ENCODE measurements around the gene MRTFA.
"Not testable (repeated sequence)": the region's sequence is repeated elsewhere in the genome, so short reads cannot be mapped to it uniquely, and the experiment has no call there.

Gene MRTFA

GRCh38 chr22:40594924-40595323 lies 41.6 kb downstream of the MRTFA start:
- no peak for DNase-seq

- DNase-seq: no peak
Measured at GRCh38 chr22:40594346-40594745, 42.2 kb downstream of the MRTFA start.

DNA sequence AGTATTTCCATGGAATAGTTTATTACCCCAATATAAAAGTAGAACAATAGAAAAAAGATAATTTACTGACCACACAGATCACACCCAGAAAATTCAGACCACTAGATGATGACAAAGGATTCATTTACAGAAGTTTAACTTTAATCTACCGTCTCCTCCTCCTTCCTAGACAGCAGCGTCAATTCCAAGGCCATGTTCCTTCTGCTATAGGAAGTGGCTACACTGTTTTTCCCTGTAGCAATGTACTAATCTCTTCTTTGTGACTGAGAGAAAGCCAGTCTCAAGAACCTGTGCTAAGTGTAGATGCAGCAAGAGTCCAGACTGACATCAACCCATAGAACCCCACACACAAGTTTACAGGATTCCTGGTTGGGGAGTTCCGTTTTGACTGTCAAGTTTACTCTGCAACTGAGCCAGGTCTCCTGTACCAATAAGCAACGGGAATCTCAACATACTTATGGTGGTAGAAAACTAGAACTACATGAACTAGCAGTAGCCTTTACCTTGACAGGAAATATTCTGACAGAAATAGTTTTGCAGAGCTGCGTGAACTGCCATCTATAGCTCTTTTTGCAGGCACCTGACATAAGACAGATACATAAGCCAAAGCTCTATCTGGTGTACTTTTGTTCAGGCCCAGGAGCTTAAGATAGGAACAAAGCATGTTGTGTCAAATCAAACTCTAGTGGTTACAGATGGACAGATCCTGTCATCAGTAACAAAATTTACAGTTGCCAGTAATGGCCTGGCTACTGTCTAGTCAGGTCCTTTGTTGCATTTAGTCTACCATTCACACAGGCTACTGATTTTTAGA lies 42.9 kb downstream of the MRTFA start:
- DNase-seq: no peak

GRCh38 chr22:40592352-40593113 lies 44.0 kb downstream of the MRTFA start:
- no peak for DNase-seq

DNA sequence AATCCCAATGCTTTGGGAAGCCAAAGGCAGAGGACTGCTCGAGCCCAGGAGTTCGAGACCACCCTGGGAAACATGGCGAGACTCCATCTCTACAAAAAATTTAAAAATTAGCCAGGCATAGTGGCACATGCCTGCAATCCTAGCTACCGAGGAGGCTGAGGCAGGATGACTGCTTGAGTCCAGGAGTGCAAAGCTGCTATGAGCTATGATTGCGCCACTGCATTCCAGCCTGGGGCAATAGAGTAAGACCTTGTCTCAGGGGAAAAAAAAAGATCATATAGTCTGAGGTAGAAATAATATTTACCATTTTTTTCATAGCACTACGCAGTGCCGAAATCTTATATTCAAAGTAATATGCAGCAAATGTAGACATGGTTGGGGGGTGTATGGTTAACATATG lies 47.8 kb downstream of the MRTFA start:
- DNase-seq: no peak

GRCh38 chr22:40586781-40587180 lies 49.7 kb downstream of the MRTFA start:
- no peak for DNase-seq

DNA sequence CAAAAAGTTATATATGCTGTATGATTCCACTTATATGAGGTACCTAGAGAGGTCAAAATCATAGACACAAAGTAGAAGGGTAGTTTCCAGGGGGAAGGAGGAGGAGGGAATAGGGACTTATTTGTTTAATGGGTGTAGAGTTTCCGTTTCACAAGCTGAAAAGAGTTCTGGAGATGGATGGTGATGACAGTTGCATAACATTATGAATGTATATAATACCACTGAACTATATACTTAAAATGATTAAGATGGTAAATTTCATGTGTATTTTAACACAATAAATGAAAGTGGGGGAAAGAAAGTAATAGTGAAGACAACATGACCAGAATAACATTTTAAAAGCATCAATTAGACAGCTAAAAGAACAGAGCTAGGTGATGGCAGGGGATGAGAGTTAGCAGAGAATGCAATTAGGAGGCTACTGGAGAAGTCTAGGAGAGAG lies 51.2 kb downstream of the MRTFA start:
- DNase-seq: no peak

GRCh38 chr22:40584766-40585165 lies 51.8 kb downstream of the MRTFA start:
- not testable (repeated sequence) for DNase-seq

DNA sequence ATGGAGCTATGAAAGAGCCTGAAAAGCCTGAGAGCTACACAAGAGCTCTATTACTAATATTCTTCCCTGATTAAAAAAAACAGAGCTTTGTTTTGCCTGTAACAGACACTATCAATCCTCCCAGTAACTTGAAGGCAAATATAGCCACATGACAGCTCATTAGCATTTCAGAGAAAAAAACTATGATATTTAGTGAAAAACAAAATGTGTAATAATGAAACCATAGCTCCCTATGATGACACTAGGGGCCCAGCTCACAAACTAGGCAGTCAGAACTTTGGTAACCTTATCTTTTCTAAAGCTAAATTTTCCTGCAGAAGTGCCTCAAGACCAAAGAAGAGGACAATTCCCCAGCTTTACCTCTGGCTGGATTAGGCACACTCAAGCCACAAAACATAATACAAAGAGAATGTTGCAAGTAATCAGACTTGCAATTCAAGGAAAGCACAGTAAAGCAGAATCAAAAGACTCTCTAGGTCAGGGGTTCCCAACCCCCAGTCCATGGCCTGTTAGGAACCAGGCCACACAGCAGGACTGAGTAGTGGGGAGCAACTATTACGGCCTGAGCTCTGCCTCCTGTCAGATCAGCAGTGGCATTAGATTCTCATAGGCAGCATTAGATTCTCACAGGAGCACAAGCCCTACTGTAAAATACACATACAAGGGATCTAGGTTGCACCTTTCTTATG lies 53.3 kb downstream of the MRTFA start:
- no peak for DNase-seq

GRCh38 chr22:40582063-40582462 lies 54.5 kb downstream of the MRTFA start:
- DNase-seq: no peak

DNA sequence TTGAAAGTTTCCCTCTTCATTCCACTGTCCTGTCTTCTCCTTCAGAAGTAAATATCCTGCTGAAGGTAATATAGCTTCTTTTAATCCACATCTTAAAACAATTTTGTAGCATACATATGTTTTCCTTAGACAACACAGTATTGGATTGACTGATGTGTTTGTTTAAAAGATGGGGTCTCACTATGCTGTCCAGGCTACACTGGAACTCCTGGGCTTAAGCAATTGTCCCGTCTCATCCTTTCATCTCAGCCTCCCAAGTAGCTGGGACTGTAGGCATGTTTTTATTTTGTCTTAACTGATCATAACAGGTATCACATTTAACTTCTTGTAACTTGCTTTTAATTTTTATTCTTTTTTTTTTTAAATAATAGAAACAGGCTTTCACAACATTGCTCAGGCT lies 55.9 kb downstream of the MRTFA start:
- no peak for DNase-seq

GRCh38 chr22:40578171-40578570 lies 58.3 kb downstream of the MRTFA start:
- DNase-seq: no peak

DNA sequence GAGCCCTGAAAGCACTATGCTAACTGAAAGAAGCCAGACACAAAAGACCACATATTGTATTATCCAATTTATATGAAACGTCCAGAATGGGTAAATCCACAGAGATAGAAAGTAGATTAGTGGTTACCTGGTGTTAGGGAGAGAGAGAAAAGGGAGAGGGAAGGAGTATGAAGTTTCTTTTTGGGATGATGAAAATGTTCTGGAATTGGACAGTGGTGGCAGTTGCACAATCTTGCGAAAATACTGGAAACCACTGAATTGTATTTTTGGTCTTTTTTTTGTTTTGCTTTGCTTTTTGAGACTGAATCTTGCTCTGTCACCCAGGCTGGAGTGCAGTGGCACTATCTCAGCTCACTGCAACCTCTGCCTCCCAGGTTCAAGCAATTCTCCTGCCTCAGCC lies 63.5 kb downstream of the MRTFA start:
- DNase-seq: no peak

GRCh38 chr22:40571887-40572286 lies 64.6 kb downstream of the MRTFA start:
- DNase-seq: no peak

DNA sequence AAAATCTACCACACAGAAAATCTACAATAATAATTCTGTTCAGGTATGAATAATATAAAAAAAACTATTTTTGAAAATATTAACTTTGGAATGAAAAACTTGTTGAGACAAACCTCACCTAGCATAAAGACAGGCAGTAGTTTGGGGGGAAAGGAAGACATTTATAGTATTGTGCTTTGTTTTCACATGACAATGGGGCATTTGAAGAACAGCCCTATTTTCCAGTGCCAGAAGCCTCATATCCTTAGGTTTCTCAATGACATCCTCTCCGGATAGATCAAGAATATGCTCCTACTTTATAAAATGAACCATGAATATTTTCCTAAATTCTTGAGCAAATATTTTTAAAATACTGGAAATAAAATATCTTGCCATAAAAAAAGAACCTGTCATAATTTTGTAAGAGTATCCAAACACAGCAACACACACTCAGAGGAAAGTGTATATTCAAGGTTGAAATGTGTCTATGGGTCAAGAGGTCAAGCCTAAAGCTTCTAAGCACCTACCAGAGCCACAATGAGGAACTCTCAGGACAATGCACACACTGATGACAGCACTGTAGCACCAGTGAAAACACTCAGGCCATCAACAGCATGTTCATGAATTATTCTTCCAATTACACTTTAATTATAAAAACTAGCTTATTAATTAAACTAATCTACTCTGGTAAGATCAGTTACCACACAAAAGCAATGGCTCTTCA lies 68.7 kb downstream of the MRTFA start:
- DNase-seq: peak in 3 of 4 experiments; percentile 8 to 26 (median 11)

DNA sequence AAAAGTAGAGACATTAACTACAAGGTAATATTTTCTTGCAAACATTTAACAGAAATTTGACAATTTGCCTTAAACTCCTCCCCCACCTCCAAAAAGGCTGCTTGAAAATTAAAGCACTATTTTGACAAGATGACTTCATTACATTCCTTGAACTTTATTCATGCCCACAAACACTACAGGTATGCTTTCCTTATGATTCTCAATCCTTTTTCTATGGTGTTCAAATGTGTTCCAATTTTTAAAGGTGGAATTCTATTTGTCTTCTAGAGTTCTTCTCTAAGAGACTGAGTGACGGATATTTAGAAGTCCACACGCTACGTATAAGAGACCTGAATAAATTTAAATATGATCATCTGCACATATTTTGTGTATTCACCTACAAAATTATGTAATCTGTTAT lies 69.4 kb downstream of the MRTFA start:
- no peak for DNase-seq

DNA sequence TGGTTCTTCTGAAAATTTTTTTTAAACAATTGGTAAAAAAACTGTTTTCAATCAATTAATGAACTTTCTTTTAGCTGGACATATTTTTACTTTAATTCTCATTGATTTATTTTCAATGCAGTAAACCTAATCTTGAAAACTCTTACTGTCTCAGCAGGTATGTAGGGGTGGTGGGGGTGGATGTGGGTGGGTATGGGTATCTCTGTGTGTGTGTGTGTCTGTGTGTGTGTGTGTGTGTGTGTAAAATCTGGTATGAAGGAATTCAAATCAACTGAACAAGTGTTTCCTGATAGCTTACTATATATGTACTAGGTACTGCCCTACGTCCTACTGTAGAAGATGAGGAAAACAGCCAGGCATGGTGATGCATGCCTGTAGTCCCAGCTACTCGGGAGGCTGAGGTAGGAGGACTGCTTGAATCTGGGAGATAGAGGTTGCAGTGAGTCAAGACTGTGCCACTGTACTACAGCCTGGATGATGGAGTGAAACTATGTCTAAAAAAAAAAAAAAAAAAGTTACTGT lies 75.5 kb downstream of the MRTFA start:
- no peak for DNase-seq

DNA sequence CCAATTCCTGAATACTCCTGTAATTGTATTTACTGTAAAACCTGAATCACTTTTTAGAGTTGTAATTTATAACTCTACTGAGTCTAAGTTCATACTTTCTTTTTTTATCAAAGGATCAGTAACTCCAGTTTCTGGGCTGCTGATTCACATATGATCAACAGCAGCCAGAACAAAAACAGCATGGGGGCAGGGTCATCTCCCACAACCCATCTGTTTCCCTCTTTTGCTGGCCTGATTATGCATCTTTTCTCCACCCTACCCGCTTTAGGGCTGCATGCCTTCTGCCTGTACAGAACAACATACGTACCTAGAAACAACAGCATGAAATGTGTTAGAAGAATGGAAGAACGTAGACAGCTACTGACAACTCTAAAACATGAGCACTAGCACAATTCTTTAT lies 76.0 kb downstream of the MRTFA start:
- no peak for DNase-seq

- no peak for DNase-seq
Measured at GRCh38 chr22:40557972-40558371, 78.5 kb downstream of the MRTFA start.

GRCh38 chr22:40556641-40557040 lies 79.9 kb downstream of the MRTFA start:
- no peak for DNase-seq

- not testable (repeated sequence) for DNase-seq
Measured at GRCh38 chr22:40554023-40554422, 82.5 kb downstream of the MRTFA start.

- no peak for DNase-seq
Measured at GRCh38 chr22:40553014-40553554, 83.4 kb downstream of the MRTFA start.

Data from suppressor macrophage (primary cell).